ENCODE results near the gene GRIK2.

Gene GRIK2

GRCh38 chr6:101784094-101784493 lies 390.6 kb downstream of the GRIK2 start:
- no peak overlapping the region for H3K18ac ChIP-seq (ENCODE audit: low read length)
- no peak overlapping the region for H3K4me2 ChIP-seq (ENCODE audit: low read length)
- H3K9ac ChIP-seq (ENCODE audit: low read length): no peak overlapping the region
- no peaks in the 10 kb centered on the region for H3K79me2 ChIP-seq (ENCODE audit: control insufficient read depth, insufficient read depth, low read length, poor library complexity)
- H2BK5ac ChIP-seq (ENCODE audit: low read depth, low read length, poor library complexity): no peak overlapping the region
- H3K23ac ChIP-seq (ENCODE audit: low read length): no peak overlapping the region
- H3K4me3 ChIP-seq (ENCODE audit: low read depth, low read length): no peak overlapping the region
- no peaks in the 10 kb centered on the region for H3K27me3 ChIP-seq (ENCODE audit: insufficient read depth, low read length)
- H4K12ac ChIP-seq (ENCODE audit: low read depth, low read length): no peak overlapping the region
- no CpG with 5 or more reads among the region's 2 CpGs for WGBS (ENCODE audit: extremely low coverage, insufficient coverage, insufficient read length)
- no peaks in the 10 kb centered on the region for H3K4me1 ChIP-seq (ENCODE audit: control insufficient read depth in 1 of 2, insufficient read depth in 2 of 2, low read length in 2 of 2)
- no peak overlapping the region for H3K27ac ChIP-seq (ENCODE audit: low read depth, low read length)
- H2BK12ac ChIP-seq (ENCODE audit: low read length): no peak overlapping the region
- no peak overlapping the region for H4K8ac ChIP-seq (ENCODE audit: low read depth, low read length)
- no peaks in the 10 kb centered on the region for H3K36me3 ChIP-seq (ENCODE audit: control insufficient read depth in 1 of 2, insufficient read depth in 2 of 2, low read length in 2 of 2)
- no peak overlapping the region for H3K14ac ChIP-seq (ENCODE audit: low read length)
- H2AK5ac ChIP-seq (ENCODE audit: low read length): no peak overlapping the region
- no peak overlapping the region for H2AFZ ChIP-seq (ENCODE audit: insufficient read depth, low read length, poor library complexity)
- H4K91ac ChIP-seq (ENCODE audit: low read depth, low read length): no peak overlapping the region
- no peak overlapping the region for H2BK120ac ChIP-seq (ENCODE audit: insufficient read depth, low read length, poor library complexity)
- H3K9me3 ChIP-seq (ENCODE audit: insufficient read depth, low read depth, low read length): no peaks in the 10 kb centered on the region
- no peak for DNase-seq
- H3K79me1 ChIP-seq (ENCODE audit: low read length): no peaks in the 10 kb centered on the region
- no peak overlapping the region for H3K4ac ChIP-seq (ENCODE audit: low read depth, low read length)

- H3K9ac ChIP-seq (ENCODE audit: low read length): no peak overlapping the region
- no CpG with 5 or more reads among the region's 5 CpGs for WGBS (ENCODE audit: extremely low coverage, insufficient coverage, insufficient read length)
- H2AFZ ChIP-seq (ENCODE audit: insufficient read depth, low read length, poor library complexity): no peak overlapping the region
- no peak overlapping the region for H2BK120ac ChIP-seq (ENCODE audit: insufficient read depth, low read length, poor library complexity)
- H3K4me3 ChIP-seq (ENCODE audit: low read depth, low read length): no peak overlapping the region
- H3K18ac ChIP-seq (ENCODE audit: low read length): no peak overlapping the region
- no peak overlapping the region for H3K4me2 ChIP-seq (ENCODE audit: low read length)
- no peaks in the 10 kb centered on the region for H3K36me3 ChIP-seq (ENCODE audit: control insufficient read depth in 1 of 2, insufficient read depth in 2 of 2, low read length in 2 of 2)
- no peaks in the 10 kb centered on the region for H3K79me2 ChIP-seq (ENCODE audit: control insufficient read depth, insufficient read depth, low read length, poor library complexity)
- no peak overlapping the region for H3K23ac ChIP-seq (ENCODE audit: low read length)
- no peak overlapping the region for H4K8ac ChIP-seq (ENCODE audit: low read depth, low read length)
- no peaks in the 10 kb centered on the region for H3K27me3 ChIP-seq (ENCODE audit: insufficient read depth, low read length)
- no peak overlapping the region for H2BK12ac ChIP-seq (ENCODE audit: low read length)
- no peak overlapping the region for H3K4ac ChIP-seq (ENCODE audit: low read depth, low read length)
- no peak overlapping the region for H3K27ac ChIP-seq (ENCODE audit: low read depth, low read length)
- H2BK5ac ChIP-seq (ENCODE audit: low read depth, low read length, poor library complexity): no peak overlapping the region
- H2AK5ac ChIP-seq (ENCODE audit: low read length): no peak overlapping the region
- no peak for DNase-seq
- H4K91ac ChIP-seq (ENCODE audit: low read depth, low read length): no peak overlapping the region
- H3K4me1 ChIP-seq (ENCODE audit: control insufficient read depth in 1 of 2, insufficient read depth in 2 of 2, low read length in 2 of 2): no peaks in the 10 kb centered on the region
- H3K9me3 ChIP-seq (ENCODE audit: insufficient read depth, low read depth, low read length): no peaks in the 10 kb centered on the region
- no peak overlapping the region for H3K14ac ChIP-seq (ENCODE audit: low read length)
- no peaks in the 10 kb centered on the region for H3K79me1 ChIP-seq (ENCODE audit: low read length)
- H4K12ac ChIP-seq (ENCODE audit: low read depth, low read length): no peak overlapping the region
Observed at GRCh38 chr6:101799531-101799930, 406.0 kb downstream of the GRIK2 start.

- H3K4me2 ChIP-seq (ENCODE audit: low read length): no peak overlapping the region
- H2BK12ac ChIP-seq (ENCODE audit: low read length): no peak overlapping the region
- no peaks in the 10 kb centered on the region for H3K36me3 ChIP-seq (ENCODE audit: control insufficient read depth in 1 of 2, insufficient read depth in 2 of 2, low read length in 2 of 2)
Observed at GRCh38 chr6:101800598-101800997, 407.1 kb downstream of the GRIK2 start.

GRCh38 chr6:101803136-101803535 lies 409.6 kb downstream of the GRIK2 start:
- no CpG with 5 or more reads among the region's 1 CpG for WGBS (ENCODE audit: extremely low coverage, insufficient coverage, insufficient read length)

More at GRCh38 chr6:101800598-101800997, 407.1 kb downstream of the GRIK2 start:
- Histone ChIP-seq H4K91ac (ENCODE audit: low read depth, low read length) (no peak overlapping the region), H4K8ac (ENCODE audit: low read depth, low read length) (no peak overlapping the region), H2BK5ac (ENCODE audit: low read depth, low read length, poor library complexity) (no peak overlapping the region), H3K9me3 (ENCODE audit: insufficient read depth, low read depth, low read length) (no peaks in the 10 kb centered on the region), H2BK120ac (ENCODE audit: insufficient read depth, low read length, poor library complexity) (no peak overlapping the region), H3K4me3 (ENCODE audit: low read depth, low read length) (no peak overlapping the region), H3K27ac (ENCODE audit: low read depth, low read length) (no peak overlapping the region), H3K23ac (ENCODE audit: low read length) (no peak overlapping the region), H2AK5ac (ENCODE audit: low read length) (no peak overlapping the region), H3K18ac (ENCODE audit: low read length) (no peak overlapping the region), H3K27me3 (ENCODE audit: insufficient read depth, low read length) (no peaks in the 10 kb centered on the region), H2AFZ (ENCODE audit: insufficient read depth, low read length, poor library complexity) (no peak overlapping the region), H3K79me1 (ENCODE audit: low read length) (no peaks in the 10 kb centered on the region), H3K79me2 (ENCODE audit: control insufficient read depth, insufficient read depth, low read length, poor library complexity) (no peaks in the 10 kb centered on the region), H3K14ac (ENCODE audit: low read length) (no peak overlapping the region), H3K9ac (ENCODE audit: low read length) (no peak overlapping the region), H4K12ac (ENCODE audit: low read depth, low read length) (no peak overlapping the region), H3K4ac (ENCODE audit: low read depth, low read length) (no peak overlapping the region), H3K4me1 (ENCODE audit: control insufficient read depth in 1 of 2, insufficient read depth in 2 of 2, low read length in 2 of 2) (no peaks in the 10 kb centered on the region)
- no CpG with 5 or more reads among the region's 3 CpGs for WGBS (ENCODE audit: extremely low coverage, insufficient coverage, insufficient read length)
- no peak for DNase-seq

More at GRCh38 chr6:101803136-101803535, 409.6 kb downstream of the GRIK2 start:
- Histone ChIP-seq H3K4me1 (ENCODE audit: control insufficient read depth in 1 of 2, insufficient read depth in 2 of 2, low read length in 2 of 2) (no peaks in the 10 kb centered on the region), H3K18ac (ENCODE audit: low read length) (no peak overlapping the region), H2AFZ (ENCODE audit: insufficient read depth, low read length, poor library complexity) (no peak overlapping the region), H2BK12ac (ENCODE audit: low read length) (no peak overlapping the region), H2BK120ac (ENCODE audit: insufficient read depth, low read length, poor library complexity) (no peak overlapping the region), H3K4me2 (ENCODE audit: low read length) (no peak overlapping the region), H3K4ac (ENCODE audit: low read depth, low read length) (no peak overlapping the region), H2AK5ac (ENCODE audit: low read length) (no peak overlapping the region), H3K4me3 (ENCODE audit: low read depth, low read length) (no peak overlapping the region), H3K79me1 (ENCODE audit: low read length) (no peaks in the 10 kb centered on the region), H3K14ac (ENCODE audit: low read length) (no peak overlapping the region), H3K79me2 (ENCODE audit: control insufficient read depth, insufficient read depth, low read length, poor library complexity) (no peaks in the 10 kb centered on the region), H3K36me3 (ENCODE audit: control insufficient read depth in 1 of 2, insufficient read depth in 2 of 2, low read length in 2 of 2) (no peaks in the 10 kb centered on the region), H3K9me3 (ENCODE audit: insufficient read depth, low read depth, low read length) (no peaks in the 10 kb centered on the region), H3K9ac (ENCODE audit: low read length) (no peak overlapping the region), H3K27me3 (ENCODE audit: insufficient read depth, low read length) (no peaks in the 10 kb centered on the region), H4K12ac (ENCODE audit: low read depth, low read length) (no peak overlapping the region), H3K23ac (ENCODE audit: low read length) (no peak overlapping the region), H4K91ac (ENCODE audit: low read depth, low read length) (no peak overlapping the region), H3K27ac (ENCODE audit: low read depth, low read length) (no peak overlapping the region), H4K8ac (ENCODE audit: low read depth, low read length) (no peak overlapping the region), H2BK5ac (ENCODE audit: low read depth, low read length, poor library complexity) (no peak overlapping the region)
- no peak for DNase-seq

Measured in trophoblast cell (in vitro differentiated cells and primary cell).